ENCODE data around the gene MUSTN1.

The MUSTN1 gene

GRCh38 chr3:52783211-52783555 lies 51.6 kb downstream of the MUSTN1 start:
- DNase-seq: no peak
